GM12878 (cell line): ENCODE data around the gene TRIM45. TPM values are rescaled to one million over a fixed set of nuclear protein-coding genes. Genes with fewer than 3 reads are reported as not detected.

Experiments used
- ATAC-seq: fragments of 200-7000 bp; cut with Tn5 transposase; 3 replicates; pipeline ENCODE4 v1.9.1; 2020; ENCODE audit warnings: mild to moderate bottlenecking, moderate library complexity
- BruUV-seq: library from RNA; stranded (reverse); fragments of 400-500 nt; replicated peaks from 2 replicates; lab custom pipeline; 2021; lab: Mats Ljungman, UMichigan
- CTCF ChIA-PET: fragments of 300-600 bp; sonication (Branson Sonifier 250); formaldehyde crosslinking; extraction: SDS; loops from one replicate; lab custom pipeline; 2021; ENCODE audit warnings: inconsistent platforms; lab: Yijun Ruan, JAX
- POLR2A ChIA-PET: fragments of 350-600 bp; formaldehyde crosslinking; extraction: SDS; loops from one replicate; lab custom pipeline; 2021; ENCODE audit warnings: inconsistent platforms; lab: Charles Lee
- RAD21 ChIA-PET: fragments of 300-600 bp; sonication (Branson Sonifier 250); formaldehyde crosslinking; loops from one replicate; lab custom pipeline; 2023; ENCODE audit warnings: antibody characterized with exemption; ENCODE audit not compliant: unreplicated experiment; lab: Charles Lee
- SMC1A ChIA-PET: fragments of 300-600 bp; sonication (Branson Sonifier 250); formaldehyde crosslinking; loops from one replicate; lab custom pipeline; 2023; ENCODE audit not compliant: unreplicated experiment, uncharacterized antibody; lab: Charles Lee
- DNase-seq: peaks from one replicate; pipeline ENCODE4 v3.0.0-alpha.2; 2011; ENCODE audit warnings: low read depth, low spot score
- FAIRE-seq: peaks from 3 replicates; lab custom pipeline; 2011; peaks lifted over from hg19 to GRCh38; lab: Jason Lieb, UNC
- H2AFZ ChIP-seq: 2 replicates; pipeline ENCODE4 v1.6.0; 2011; ENCODE audit warnings: low read depth, low read length, control low read depth; ENCODE audit not compliant: control insufficient read depth
- H3K27ac ChIP-seq: 2 replicates; pipeline ENCODE4 v1.5.1; 2011; ENCODE audit warnings: control low read depth; ENCODE audit not compliant: control insufficient read depth, insufficient read depth
- H3K27me3 ChIP-seq, 2 experiments: replicated peaks in 1 of 2; 2 replicates each; pipeline versions ENCODE4 v1.6.0 to v1.6.1; 2011; ENCODE audit warnings: low read length in 1 of 2; ENCODE audit not compliant: control insufficient read depth in 2 of 2, insufficient read depth in 2 of 2
- H3K36me3 ChIP-seq, 2 experiments: 2 replicates each; pipeline ENCODE4 v1.5.1; 2011; ENCODE audit warnings: low read length in 1 of 2; ENCODE audit not compliant: control insufficient read depth in 2 of 2, insufficient read depth in 2 of 2
- H3K4me1 ChIP-seq: 2 replicates; pipeline ENCODE4 v1.6.1; 2011; ENCODE audit warnings: mild to moderate bottlenecking, low read length, moderate library complexity, mixed read lengths; ENCODE audit not compliant: control insufficient read depth, insufficient read depth
- H3K4me2 ChIP-seq: 2 replicates; pipeline ENCODE4 v1.6.0; 2011; ENCODE audit warnings: control low read depth; ENCODE audit not compliant: control insufficient read depth, insufficient read depth
- H3K4me3 ChIP-seq: fragments of 200-600 bp; sonication (generic); 2 replicates; pipeline ENCODE4 v1.5.1; 2016
- H3K79me2 ChIP-seq: 2 replicates; pipeline ENCODE4 v1.6.0; 2011; ENCODE audit warnings: low read length; ENCODE audit not compliant: control insufficient read depth, insufficient read depth
- H3K9ac ChIP-seq: 2 replicates; pipeline ENCODE4 v1.8.0; 2011; ENCODE audit warnings: low read length, control low read depth, mixed read lengths; ENCODE audit not compliant: control insufficient read depth, insufficient read depth
- H3K9me3 ChIP-seq: replicated peaks from 3 replicates; pipeline ENCODE4 v1.5.1; 2011; ENCODE audit warnings: mild to moderate bottlenecking, low read length; ENCODE audit not compliant: control insufficient read depth, insufficient read depth
- H4K20me1 ChIP-seq: 2 replicates; pipeline ENCODE4 v1.6.0; 2011; ENCODE audit not compliant: control insufficient read depth, insufficient read depth
- GATAD2B ChIP-seq: fragments of 450-650 bp; conservative IDR thresholded peaks from 2 replicates; pipeline ENCODE4 v1.6.1; 2017; ENCODE audit warnings: low read depth, mild to moderate bottlenecking, moderate library complexity
- IKZF2 ChIP-seq, 2 experiments: fragments of 450-650 bp; IDR thresholded peaks; 2 replicates each; pipeline ENCODE4 v1.6.1; 2017; ENCODE audit warnings: mild to moderate bottlenecking in 2 of 2, moderate library complexity in 2 of 2
- POLR2AphosphoS2 ChIP-seq: IDR thresholded peaks from 2 replicates; pipeline ENCODE4 v1.6.1; 2011; ENCODE audit warnings: low read depth, mild to moderate bottlenecking, low read length, improper control_type of control experiment, moderate library complexity
- POLR2AphosphoS5 ChIP-seq: IDR thresholded peaks from 2 replicates; pipeline ENCODE4 v1.6.1; 2011; ENCODE audit warnings: mild to moderate bottlenecking, low read length, inconsistent platforms
- RBBP5 ChIP-seq: fragments of 200-600 bp; sonication (generic); conservative IDR thresholded peaks from 2 replicates; pipeline ENCODE4 v1.6.1; 2016
- RUNX3 ChIP-seq: IDR thresholded peaks from 2 replicates; pipeline ENCODE4 v1.6.1; 2012; ENCODE audit warnings: low read length, inconsistent platforms
- TCF3 ChIP-seq: IDR thresholded peaks from 2 replicates; pipeline ENCODE4 v1.6.1; 2012; ENCODE audit warnings: low read depth, mild to moderate bottlenecking, low read length, borderline replicate concordance; ENCODE audit not compliant: insufficient read depth
- WRNIP1 ChIP-seq: IDR thresholded peaks from 2 replicates; pipeline ENCODE4 v1.6.1; 2011; ENCODE audit warnings: low read depth, low read length, improper control_type of control experiment, borderline replicate concordance
- ZBTB4 ChIP-seq: fragments of 450-650 bp; formaldehyde crosslinking; IDR thresholded peaks from 2 replicates; pipeline ENCODE4 v1.4.0; 2022; ENCODE audit warnings: mild to moderate bottlenecking, moderate library complexity
- ZNF274 ChIP-seq: IDR thresholded peaks from one replicate; pipeline ENCODE4 v1.8.0; 2011; ENCODE audit not compliant: insufficient read length, insufficient read depth
- WGBS: methylation state at CpG from one replicate; pipeline ENCODE4 v1.1.6; 2016; ENCODE audit warnings: low lambda C conversion rate; ENCODE audit not compliant: insufficient replicate concordance, insufficient coverage; ENCODE audit errors: missing lambda C conversion rate; 5-methylcytosine and 5-hydroxymethylcytosine counted together
- in situ Hi-C: fragments of 300-500 bp; cut with MboI; formaldehyde crosslinking; loops from 9 replicates; pipeline ENCODE4 v1.14.3; 2018; ENCODE audit warnings: mixed read lengths
- intact Hi-C: fragments of 100-400 bp; cut with micrococcal nuclease; formaldehyde crosslinking; loops from one replicate; pipeline ENCODE4 v1.14.2; 2022; ENCODE audit not compliant: unreplicated experiment
- polyA plus RNA-seq, 11 experiments: library from polyadenylated mRNA; depleted of rRNA in 4 of 11; unstranded in 6 of 11; stranded (reverse) in 5 of 11; fragments of >200 nt; fragmentation: Nextera tagmentation in 4 of 11; fragmentation: Illumina TruSeq in 1 of 11; extraction: Ambion mirVana in 4 of 11; extraction: Trizol in 1 of 11; gene quantifications; 1 replicate in 1 of 11; 2 replicates in 10 of 11; pipeline versions ENCODE4 v1.2.1 to v1.2.3, GENCODE V29; 2011 to 2016; ENCODE audit warnings: inconsistent platforms in 2 of 11, missing spikeins in 2 of 11, low read depth in 1 of 11
- total RNA-seq, 4 experiments: library from RNA; depleted of rRNA in 3 of 4; stranded (reverse); fragments of >200 nt in 3 of 4; fragmentation: Illumina TruSeq in 1 of 4; extraction: Trizol in 1 of 4; gene quantifications; 2 replicates each; pipeline versions ENCODE4 v1.2.1 to v1.2.3, GENCODE V29; 2013 to 2021

TRIM45 gene
- total and polyA plus RNA-seq, 10 of the 15 experiments (the other 5 are each of a cell fraction or from before 2014, with no cell fraction given), result 0.31 to 0.86 (median 0.46) TPM

GRCh38 chr1:117142200-117142599, 20.7 kb upstream of the TRIM45 start:
- H3K4me3 ChIP-seq, result no peak overlapping the region
- ATAC-seq (no peak), FAIRE-seq (no peak), DNase-seq (no peak)
- H3K9me3 ChIP-seq, result no peaks in the 10 kb centered on the region
- CTCF ChIA-PET, result no interaction called here
- no peaks in the 10 kb centered on the region for H3K79me2 ChIP-seq
- in situ Hi-C loops (no loop called here), intact Hi-C loops (no loop called here)
- H3K4me1 ChIP-seq, result no peaks in the 10 kb centered on the region
- no peaks in the 10 kb centered on the region for H3K36me3 ChIP-seq
- no peak overlapping the region for H2AFZ ChIP-seq
- peaks cover 0 to 3% of the 10 kb centered on the region in 2 experiments; a peak in 1 of 4 replicates for H3K27me3 ChIP-seq
- no peak for TF ChIP-seq RBBP5
- no peak for TF ChIP-seq POLR2AphosphoS5
- TF ChIP-seq IKZF2 (IDR thresholded peaks at IDR 0.05), result no peak
- BruUV-seq, result no TSS peak
- SMC1A ChIA-PET, result no interaction called here
- H4K20me1 ChIP-seq, result no peaks in the 10 kb centered on the region
- H3K27ac ChIP-seq, result no peak overlapping the region
- RAD21 ChIA-PET, result no interaction called here
- POLR2A ChIA-PET, result no interaction called here
- 50% methylated on average over 2 of the region's 2 CpGs for WGBS
- no peak overlapping the region for H3K4me2 ChIP-seq
- no peak overlapping the region for H3K9ac ChIP-seq

GRCh38 chr1:117138561-117138960, 17.0 kb upstream of the TRIM45 start:
- ChIA-PET CTCF (interaction anchor here (2.2 kb wide), 1 partner anchor 9 kb away, joined by 10 read pairs; no protein-coding TSS in a partner anchor), RAD21 (no interaction called here), SMC1A (interaction anchor here (1.2 kb wide), 1 partner anchor 10 kb away, joined by 3 read pairs; no protein-coding TSS in a partner anchor), POLR2A (no interaction called here)
- H3K79me2 ChIP-seq, result no peaks in the 10 kb centered on the region
- H4K20me1 ChIP-seq, result no peaks in the 10 kb centered on the region
- no peak overlapping the region for H2AFZ ChIP-seq
- in situ Hi-C loops, result no loop called here
- H3K9ac ChIP-seq, result no peak overlapping the region
- WGBS, result 78% methylated on average over 1 of the region's 1 CpG
- no peak for TF ChIP-seq WRNIP1
- no peak for TF ChIP-seq ZBTB4
- TF ChIP-seq ZNF274, result no peak
- no peak for TF ChIP-seq GATAD2B
- TF ChIP-seq RUNX3, result no peak
- TF ChIP-seq TCF3, result no peak
- no peak for TF ChIP-seq POLR2AphosphoS2
- DNase-seq (no peak), ATAC-seq (no peak), FAIRE-seq (no peak)
- H3K27me3 ChIP-seq, result 0 out of 4 replicates have a peak, but pooled peaks cover 0 to 2% of the 10 kb centered on the region in 2 experiments
- H3K9me3 ChIP-seq, result no peaks in the 10 kb centered on the region
- no peak overlapping the region for H3K4me2 ChIP-seq
- no peak overlapping the region for H3K27ac ChIP-seq
- intact Hi-C loops, result no loop called here
- H3K4me1 ChIP-seq, result no peaks in the 10 kb centered on the region
- no TSS peak for BruUV-seq
- H3K4me3 ChIP-seq, result no peak overlapping the region
- H3K36me3 ChIP-seq, result no peaks in the 10 kb centered on the region
